Activated naive CD8-positive, alpha-beta T cell treated with anti-CD3 and anti-CD28 coated beads, Interleukin-2, amount 50 U/mL, for 16 hours (primary cell): ENCODE data around the gene KRTAP5-6.
"Not testable (repeated sequence)": the region's sequence is repeated elsewhere in the genome, so short reads cannot be mapped to it uniquely, and the experiment has no call there.

Source experiments
- DNase-seq: peaks from one replicate; pipeline ENCODE4 v3.0.0-alpha.2; 2020; ENCODE audit warnings: low read depth, low spot score

Gene KRTAP5-6

DNA sequence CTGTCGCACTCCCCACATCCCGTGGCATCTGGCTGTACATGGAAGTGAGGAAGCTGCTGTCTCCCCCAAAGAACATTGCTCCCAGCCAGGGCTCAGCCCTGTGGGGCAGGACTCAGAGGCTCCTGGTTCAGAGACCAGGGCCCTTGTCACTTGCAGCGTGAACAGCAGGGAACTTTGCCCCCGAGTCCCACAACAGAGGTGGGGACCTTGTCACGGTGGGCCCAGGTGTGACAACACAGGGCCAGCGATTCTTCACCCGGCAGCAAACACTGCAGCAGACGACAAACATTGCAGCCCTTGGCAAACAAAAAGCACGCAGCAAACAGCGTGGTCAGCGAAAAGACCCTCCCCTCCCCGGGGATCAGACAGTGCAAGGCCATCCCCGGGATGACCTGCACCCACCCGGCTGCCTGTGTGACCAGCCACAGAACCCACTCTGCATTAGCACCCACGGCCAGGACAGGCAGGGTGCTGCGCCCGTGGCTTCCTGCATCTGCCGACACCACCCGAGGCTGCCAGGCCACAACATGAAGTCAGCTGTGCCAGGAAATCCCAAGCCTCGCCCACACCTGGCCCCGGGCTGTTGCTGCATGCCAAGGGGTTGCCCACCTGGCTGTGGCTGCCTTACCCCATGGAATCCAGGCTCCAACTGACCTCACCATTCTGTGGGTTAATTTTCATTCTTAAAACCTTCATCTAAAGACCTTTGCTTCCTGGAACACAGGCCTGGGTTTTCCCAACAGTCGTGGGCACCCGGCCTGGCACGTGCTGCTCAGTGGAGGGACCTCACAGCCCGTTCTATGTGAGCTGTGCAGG, 35.3 kb upstream of the KRTAP5-6 start:
- DNase-seq, result not testable (repeated sequence)

- not testable (repeated sequence) for DNase-seq
These were observed 34.2 kb upstream of the KRTAP5-6 start for GRCh38 chr11:1662699-1663283.

DNA sequence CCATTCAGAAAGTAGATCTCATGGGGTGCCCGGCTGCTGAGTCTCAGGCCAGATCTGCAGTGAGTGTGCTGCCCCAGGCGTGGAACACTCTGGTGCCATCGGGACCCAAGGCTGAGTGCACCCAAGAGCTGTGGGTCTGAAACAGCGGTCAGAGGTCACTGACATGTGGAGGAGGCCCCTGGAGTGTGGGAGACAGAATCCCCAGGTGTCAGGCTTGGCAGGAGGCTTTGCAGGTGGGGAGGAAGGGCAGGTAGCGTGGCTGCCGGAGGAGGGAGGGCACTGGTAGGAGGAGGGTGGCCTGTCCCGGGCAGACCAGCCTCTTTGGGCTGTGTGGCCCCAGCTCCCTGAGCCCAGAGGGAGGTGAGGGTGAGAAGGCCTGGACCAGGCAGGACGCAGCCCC, 31.7 kb upstream of the KRTAP5-6 start:
- DNase-seq, result no peak

DNA sequence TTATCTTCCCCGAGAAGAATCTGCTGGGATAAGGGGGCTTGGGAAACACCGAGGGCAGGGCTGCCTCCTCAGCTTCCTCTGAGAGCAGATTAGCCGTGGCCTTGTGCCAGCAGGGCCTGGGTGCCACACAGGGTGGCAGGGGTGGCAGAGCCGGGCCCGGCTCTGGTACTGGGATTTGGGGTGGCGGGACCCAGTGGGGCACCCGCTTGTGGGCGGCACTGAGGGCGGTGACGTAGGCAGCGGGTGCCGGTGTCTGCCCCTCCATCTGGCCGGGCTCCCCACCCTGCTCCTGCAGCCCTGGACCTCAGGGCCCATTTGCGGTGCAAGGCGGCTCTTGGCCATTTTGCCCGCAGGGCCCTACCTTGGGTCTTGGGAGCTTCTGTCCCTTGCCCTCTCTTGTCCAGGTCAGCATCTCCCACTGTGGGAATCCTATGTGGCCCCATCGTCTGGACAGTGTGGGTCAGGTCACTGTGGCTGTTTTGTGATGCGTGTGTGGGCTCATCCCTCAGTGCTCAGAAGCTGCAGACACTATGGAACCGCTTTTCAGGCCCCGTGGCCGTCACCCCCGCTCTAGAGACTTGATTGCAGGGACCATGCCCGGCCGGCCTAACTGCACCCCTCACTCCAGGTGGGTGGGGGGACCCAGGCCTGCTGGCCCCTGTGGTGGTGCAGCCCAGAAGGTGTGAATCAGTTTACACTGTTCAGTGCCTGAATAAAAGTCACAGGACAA, 29.7 kb upstream of the KRTAP5-6 start:
- no peak for DNase-seq

- DNase-seq, result no peak
These were observed 29.1 kb upstream of the KRTAP5-6 start for GRCh38 chr11:1667906-1668305.

- no peak for DNase-seq
These were observed 28.0 kb upstream of the KRTAP5-6 start for GRCh38 chr11:1668911-1669473.

- no peak for DNase-seq
These were observed 27.3 kb upstream of the KRTAP5-6 start for GRCh38 chr11:1669546-1670218.

DNA sequence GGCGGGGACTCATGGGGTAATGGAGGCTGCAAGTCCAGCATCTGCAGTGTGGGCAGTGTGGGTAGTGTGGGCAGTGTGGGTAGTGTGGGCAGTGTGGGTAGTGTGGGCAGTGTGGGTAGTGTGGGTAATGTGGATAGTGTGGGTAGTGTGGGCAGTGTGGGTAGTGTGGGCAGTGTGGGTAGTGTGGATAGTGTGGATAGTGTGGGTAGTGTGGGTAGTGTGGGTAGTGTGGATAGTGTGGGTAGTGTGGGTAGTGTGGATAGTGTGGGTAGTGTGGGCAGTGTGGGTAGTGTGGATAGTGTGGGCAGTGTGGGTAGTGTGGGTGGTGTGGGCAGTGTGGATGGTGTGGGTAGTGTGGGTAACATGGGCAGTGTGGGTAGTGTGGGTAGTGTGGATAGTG, 26.5 kb upstream of the KRTAP5-6 start:
- not testable (repeated sequence) for DNase-seq

DNA sequence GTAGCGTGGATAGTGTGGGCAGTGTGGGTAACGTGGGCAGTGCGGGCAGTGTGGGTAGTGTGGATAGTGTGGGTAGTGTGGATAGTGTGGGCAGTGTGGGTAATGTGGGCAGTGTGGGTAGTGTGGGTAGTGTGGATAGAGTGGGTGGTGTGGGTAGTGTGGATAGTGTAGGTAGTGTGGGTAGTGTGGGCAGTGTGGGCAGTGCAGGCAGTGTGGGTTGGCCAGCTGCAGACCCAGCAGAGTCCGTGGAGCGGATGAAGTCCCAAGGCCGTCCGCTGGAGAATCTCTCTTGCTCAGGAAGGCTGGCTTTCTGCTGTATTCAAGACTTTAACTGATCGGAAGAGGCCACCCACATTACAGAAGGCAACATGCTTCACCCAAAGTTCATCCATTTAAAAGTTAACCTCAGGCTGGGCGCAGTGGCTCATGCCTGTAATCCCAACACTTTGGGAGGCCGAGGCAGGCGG, 26.1 kb upstream of the KRTAP5-6 start:
- DNase-seq, result no peak

GRCh38 chr11:1671658-1672057, 25.3 kb upstream of the KRTAP5-6 start:
- no peak for DNase-seq

DNA sequence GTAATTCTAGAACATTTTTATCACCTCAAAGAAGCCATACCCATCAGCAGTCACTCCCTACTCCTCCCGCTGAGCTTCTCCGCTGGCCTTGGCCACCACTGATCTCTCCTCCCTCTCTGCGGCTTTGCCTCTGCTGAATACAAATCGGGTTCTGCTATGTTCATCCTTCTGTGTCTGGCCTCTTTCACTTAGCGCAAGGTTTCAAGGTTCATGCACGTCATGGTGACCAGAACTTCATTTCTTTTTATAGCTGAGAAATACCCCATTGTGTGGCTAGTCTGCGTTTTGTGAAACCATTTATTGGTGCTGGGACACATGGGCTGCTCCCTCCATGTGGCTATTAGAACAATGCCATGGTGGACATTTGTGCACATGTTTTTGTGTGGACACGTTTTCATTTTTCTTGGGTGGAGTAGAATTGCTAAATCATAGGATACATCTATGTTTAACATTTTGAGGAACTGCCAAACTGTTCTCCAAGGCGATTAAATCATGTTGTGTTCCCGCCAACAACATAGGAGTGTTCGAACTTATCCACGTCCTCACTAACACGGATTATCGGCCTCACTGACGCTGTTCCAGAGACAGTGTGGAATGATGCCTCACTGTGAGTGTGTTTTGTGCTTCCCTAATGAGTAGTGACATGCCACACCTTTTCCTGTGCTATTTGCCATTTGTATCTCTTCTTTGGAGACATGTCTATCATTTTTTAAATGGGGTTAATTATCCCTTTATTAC, 24.2 kb upstream of the KRTAP5-6 start:
- DNase-seq, result no peak

- no peak for DNase-seq
These were observed 23.4 kb upstream of the KRTAP5-6 start for GRCh38 chr11:1673446-1674172.

GRCh38 chr11:1674173-1675131, 22.5 kb upstream of the KRTAP5-6 start:
- DNase-seq, result no peak

- DNase-seq, result no peak
These were observed 21.3 kb upstream of the KRTAP5-6 start for GRCh38 chr11:1675536-1676228.

- no peak for DNase-seq
These were observed 20.7 kb upstream of the KRTAP5-6 start for GRCh38 chr11:1676229-1676740.

GRCh38 chr11:1679881-1680280, 17.1 kb upstream of the KRTAP5-6 start:
- no peak for DNase-seq

DNA sequence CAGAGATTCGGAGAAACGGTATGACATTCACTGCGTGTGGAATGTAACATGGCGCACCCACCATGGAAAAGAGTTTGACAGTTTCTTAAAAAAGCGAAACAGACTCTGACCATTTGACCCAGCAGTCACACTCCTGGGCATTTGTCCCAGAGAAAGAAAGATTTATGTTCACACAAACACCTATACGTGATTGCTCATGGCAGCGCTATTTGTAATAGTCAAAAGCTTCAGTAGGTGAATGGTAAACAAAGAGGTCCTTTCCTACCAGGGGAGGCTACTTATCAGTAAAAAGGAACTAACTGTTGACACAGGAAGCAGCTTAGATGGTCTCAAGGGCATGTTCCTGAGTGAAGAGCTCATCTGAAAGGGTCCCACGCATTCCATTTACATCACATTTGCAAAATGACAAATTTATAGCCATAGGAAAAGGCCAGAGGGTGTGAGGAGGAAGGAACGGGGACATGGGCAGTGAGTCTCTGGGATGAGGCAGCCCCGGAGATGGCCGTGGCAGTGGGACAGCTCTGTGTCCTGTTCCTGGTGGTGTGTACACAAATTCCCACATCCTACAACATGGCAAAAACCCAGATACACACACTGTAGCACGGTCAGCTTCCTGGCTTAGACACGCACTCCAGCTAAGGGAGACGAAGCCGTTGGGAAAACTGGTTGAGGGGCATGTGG, 14.6 kb upstream of the KRTAP5-6 start:
- DNase-seq, result no peak

DNA sequence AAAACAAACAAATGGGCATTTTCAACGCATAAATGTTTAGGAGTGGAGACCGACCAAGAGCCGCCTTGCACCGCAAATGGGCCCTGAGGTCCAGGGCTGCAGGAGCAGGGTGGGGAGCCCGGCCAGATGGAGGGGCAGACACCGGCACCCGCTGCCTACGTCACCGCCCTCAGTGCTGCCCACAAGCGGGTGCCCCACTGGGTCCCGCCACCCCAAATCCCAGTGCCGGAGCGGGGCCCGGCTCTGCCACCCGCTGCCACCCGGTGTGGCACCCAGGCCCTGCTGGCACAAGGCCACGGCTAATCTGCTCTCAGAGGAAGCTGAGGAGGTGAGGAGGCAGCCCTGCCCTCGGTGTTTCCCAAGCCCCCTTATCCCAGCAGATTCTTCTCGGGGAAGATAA, 13.8 kb upstream of the KRTAP5-6 start:
- DNase-seq, result not testable (repeated sequence)
